Eye (tissue), 1 donor: Measurements from ENCODE around the gene OSCP1.

ENCODE experiments used
- DNase-seq: peaks from one replicate; pipeline ENCODE4 v3.0.0-alpha.2; 2015

OSCP1 gene

GRCh38 chr1:36443297-36443696, 7.0 kb downstream of the OSCP1 start:
- no peak for DNase-seq

DNA sequence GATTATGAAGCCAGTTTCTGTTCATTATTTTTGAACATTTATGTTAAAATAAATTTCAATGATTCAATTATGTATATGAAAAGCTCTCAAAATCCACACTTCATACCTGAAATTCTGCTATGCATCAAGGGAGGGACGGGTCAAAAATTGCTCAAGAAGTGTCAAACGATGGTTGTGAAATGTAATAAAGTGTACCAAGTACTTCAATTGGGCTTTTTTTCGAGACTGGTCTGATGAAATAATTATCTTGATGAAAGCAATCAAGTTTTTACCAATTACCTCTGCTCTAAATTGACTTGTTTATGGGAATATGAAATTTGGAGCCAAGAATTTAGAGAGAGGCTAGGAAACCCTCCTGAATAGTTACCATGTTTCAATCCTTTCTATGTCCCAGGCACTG, 7.9 kb downstream of the OSCP1 start:
- DNase-seq: no peak

DNA sequence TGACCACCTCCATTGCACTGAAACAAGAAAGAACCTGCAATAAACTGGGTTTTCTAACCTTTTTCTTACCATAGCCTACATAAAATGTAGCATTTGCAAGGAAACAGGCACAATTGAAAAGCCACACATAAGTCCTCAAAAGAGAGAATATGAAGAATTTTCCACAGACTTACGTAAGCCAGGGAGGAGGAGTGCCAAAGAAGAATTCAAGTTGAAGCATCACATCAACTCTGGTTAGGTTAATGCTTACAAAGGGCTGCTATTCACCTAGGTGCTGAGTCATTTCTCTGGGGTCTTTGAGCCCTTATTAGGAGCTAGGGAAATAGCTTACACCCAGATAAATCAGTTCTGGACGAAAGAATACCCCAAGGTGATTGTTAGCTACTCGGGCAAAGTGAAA, 9.6 kb downstream of the OSCP1 start:
- DNase-seq: peak; percentile 19

DNA sequence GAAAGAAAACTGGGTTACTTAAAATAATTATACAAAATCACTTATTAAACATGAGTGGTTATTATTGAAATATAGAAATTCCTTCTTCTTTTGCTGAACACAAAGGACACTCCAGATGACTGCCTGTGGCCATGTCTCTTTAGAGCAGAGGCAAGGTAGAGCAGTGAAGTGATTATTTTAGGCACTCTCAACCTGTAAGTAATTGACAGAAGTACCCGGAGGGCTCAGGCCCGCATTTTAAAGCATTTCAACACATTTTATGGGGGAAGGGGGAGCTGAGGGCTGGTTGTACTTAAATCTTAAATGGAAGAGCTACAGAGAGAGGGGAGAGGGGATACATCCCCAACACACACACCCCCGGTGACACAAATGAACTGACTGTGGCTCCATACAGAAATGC, 10.2 kb downstream of the OSCP1 start:
- no peak for DNase-seq

DNA sequence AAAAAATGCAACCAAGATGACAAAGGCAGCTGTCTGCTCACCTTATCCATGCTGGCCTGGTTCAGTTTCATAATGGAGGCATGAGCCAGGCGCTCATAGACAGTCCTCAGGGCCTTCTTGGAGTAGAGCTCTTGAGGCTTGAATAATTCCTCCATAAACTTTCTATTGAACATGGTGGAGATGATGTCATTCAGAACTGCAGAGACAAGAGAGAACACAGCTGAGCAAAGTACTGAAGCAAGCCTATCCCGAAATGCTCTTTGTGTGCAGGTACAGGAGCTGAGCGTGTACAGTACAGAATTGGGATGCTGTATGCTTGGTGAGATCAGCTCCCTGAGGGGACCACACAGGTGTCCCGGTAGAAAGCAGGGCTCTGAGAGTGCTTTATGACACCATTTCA, 11.5 kb downstream of the OSCP1 start:
- DNase-seq: no peak

GRCh38 chr1:36436821-36437220, 13.4 kb downstream of the OSCP1 start:
- DNase-seq: no peak

- DNase-seq: no peak
Measured at GRCh38 chr1:36433102-36433501, 17.1 kb downstream of the OSCP1 start.

DNA sequence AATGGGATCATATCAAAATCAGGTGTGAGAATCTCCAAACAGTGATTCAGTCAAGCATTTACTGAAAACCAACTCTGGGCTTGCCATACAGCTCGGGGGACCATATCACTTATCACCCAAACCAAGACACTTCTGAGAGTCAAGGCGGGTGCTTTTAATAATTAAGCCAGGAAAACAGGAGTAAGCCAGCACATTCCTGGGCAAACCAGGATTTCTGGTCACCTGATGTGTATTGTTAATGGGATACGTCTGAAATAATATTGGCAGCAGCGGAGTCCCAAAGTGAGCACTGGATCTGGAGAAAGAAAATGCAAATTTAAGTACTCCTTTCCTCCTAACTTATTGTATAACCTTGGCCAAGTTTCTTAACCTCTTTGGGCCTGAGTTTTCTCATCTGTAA, 17.6 kb downstream of the OSCP1 start:
- DNase-seq: no peak

- DNase-seq: no peak
Measured at GRCh38 chr1:36425791-36426190, 24.5 kb downstream of the OSCP1 start.

DNA sequence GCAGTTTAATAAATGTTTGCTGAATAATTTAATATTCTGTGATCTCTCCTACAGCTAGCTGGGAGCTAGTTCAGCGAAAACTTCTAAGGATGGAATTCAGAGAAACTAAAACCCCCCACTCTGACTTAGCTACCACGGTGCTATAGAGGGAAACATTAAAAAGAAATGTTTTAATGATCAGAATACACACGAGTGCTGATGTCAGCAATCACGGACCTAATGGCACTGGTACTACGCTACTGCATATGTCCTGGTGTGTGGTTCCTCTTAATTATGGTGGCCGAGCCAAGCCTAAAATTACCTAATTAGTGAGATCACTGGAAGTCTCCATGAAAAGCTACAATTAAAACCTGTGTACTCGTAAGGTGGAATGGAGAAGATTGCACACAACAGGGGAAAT, 28.6 kb downstream of the OSCP1 start:
- DNase-seq: no peak

- peak; percentile 93 for DNase-seq
Measured at GRCh38 chr1:36420836-36421317, 29.4 kb downstream of the OSCP1 start.

GRCh38 chr1:36420409-36420808, 29.8 kb downstream of the OSCP1 start:
- no peak for DNase-seq

DNA sequence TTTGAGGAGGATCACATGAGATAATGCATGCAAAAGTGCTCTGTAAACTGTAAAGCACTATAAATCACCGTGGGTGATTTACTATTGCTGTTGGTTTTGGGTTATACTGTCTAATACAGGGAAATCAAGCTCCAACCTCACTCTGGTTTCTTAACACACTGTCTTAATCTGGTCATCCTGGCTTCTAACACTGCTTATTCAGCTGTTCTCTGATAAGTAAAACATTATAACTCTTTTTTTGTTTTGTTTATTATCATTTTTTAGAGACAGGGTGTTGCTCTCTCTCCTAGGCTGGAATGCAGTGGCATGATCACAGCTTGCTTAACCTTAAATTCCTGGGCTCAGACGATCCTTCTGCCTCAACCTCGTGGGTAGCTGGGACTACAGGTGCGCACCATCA, 30.7 kb downstream of the OSCP1 start:
- DNase-seq: no peak

DNA sequence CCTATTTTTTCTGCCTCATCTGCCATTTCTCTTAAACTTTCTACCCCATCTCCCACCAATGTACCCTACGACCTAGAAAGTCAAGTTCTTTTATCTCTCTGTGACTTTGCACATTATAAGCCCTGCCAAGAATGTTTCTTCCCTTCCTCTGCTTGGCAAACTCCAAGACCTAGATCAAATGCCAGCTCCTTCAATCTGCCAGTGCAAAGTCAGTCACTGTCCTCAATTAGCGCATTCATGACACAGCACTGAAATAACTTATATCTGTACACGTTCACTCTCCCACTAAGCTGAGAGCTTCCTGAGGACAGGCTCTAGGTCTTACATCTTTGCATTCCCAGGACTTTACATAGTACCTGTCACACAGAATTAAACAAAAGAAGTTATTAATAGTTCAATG, 31.1 kb downstream of the OSCP1 start:
- no peak for DNase-seq

GRCh38 chr1:36417931-36418330, 32.3 kb downstream of the OSCP1 start:
- DNase-seq: no peak

DNA sequence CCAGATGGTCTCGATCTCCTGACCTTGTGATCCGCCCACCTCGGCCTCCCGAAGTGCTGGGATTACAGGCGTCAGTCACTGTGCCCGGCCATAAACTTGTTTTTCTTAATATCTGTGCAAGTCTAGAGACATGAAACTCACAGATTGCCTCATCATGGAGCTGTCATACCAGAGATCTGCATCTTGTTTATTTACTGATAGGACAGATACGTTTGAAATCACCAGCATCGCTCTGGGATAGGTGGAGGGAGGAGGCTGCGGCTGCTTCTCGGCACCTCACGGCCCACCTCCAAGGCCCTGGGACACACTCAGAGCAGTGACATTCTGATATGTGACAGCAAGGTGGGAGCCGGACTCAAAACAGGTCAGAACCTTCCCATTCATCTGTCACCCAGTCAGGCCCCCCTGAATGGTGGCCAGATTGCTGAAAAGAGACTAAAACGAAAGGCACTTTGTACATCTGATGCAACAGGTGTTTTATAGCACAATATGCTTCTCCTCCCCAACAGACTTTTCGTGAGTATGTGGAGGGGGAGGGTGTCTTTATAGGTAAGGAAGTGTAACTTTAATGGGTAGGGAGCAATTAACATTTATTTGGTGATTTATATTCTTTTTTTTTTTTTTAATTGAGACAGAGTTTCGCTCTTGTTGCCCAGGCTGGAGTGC, 34.5 kb downstream of the OSCP1 start:
- no peak for DNase-seq

GRCh38 chr1:36414384-36414783, 35.9 kb downstream of the OSCP1 start:
- no peak for DNase-seq

DNA sequence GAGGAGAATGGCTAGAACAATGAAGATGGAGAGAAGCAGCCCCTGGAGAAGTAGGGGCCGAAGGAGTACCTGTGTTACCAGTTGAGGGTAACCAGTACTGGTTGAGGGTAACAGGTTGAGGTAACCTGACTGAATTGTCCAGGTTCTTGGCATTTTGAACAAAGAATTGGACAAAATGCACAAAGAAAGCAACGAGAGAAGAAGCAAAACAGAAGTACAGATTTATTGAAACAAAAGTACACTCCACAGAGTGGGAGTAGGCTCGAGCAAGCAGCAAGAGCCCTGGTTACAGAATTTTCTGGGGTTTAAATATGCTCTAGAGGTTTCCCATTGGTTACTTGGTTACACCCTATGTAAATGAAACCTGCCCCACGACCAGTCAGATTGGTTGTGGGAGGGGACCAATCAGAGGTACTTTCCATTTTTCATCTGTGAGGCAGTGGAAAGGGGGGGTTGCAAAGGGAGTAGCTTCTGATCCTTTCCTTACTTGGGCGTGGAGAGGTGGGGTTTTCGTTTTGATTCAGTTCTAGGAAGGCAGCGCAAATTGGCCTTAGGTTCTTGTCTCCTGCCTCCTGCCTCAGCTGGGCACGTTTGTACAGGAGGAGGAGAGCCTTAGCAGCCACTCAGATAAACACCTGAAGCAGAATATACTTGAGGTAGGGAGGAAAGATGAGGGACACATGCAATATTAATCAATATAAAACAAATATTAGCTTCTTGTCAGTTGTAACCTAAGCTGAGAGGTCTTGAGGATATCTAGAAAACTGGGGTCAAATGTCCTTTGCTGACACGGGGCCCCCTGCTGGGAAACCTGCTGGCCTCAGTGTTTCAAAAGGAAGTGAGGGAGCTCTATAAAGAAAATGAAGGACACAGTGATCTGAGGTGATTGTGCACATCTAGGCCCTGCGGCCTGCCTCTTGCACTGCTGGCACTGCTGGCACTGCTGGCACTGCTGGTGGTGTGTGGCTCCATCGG, 38.3 kb downstream of the OSCP1 start:
- DNase-seq: peak; percentile 7

DNA sequence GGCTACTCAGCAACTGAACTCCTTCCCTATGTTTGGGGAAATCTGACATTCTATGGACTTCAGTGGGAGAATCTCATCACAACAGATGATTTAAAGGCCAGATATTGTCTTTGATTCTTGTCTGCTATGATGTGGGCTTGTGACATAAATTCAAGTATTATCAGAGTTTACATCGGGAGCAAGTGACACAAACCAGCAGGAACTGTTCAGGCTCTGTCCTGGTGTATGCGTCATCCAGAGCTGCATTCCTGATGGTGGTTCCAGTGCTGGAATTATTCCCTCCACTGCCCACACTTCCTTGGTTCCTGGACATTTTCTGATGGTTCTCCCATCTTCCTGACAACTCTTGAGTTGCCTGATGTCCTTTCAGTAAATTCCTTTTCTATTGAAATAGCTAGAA, 41.8 kb downstream of the OSCP1 start:
- DNase-seq: no peak

GRCh38 chr1:36406440-36406839, 43.8 kb downstream of the OSCP1 start:
- DNase-seq: no peak

GRCh38 chr1:36402504-36402890, 47.8 kb downstream of the OSCP1 start:
- DNase-seq: no peak

DNA sequence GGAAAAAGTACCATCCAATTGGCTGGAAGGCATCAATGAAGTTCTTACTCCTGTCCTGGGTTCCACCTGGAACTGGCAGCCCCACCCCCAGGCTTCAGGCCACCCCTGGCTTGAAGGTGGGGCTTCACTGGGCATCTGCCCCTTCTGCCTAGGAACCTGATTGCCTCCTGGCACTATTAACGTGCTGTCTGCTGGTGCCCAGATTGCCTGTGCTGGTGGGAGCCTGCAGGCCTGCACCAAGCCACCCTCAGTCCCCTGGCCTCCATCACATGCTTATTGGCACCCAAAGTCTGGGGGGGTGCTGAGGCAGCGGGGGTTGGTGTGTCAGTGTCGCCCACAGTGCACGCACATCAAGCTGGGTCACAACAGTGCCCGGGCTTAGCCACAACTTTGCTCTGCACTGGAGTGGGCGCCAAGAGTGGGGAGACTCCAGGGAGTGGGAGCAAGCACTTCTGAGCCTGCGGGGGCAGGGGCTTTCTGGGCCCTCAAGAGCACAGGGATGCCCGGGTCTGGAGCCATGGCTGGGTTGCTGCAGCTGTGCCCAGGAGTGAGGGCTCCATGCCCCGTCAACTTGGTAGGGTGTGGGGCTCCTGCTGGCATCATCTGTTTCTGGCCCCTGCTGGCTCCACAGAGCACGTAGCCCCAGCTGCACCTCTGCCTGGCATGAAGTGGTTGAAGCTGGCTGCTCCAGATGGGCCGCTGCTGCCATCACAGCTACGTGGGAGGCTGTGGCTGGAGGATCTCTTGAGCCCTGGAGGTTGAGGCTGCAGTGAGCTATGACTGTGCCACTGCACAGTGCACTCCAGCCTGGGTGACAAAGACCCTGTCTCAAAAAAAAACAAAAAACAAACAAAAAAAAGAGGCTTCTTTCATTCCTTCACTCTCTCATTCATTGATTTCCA, 48.4 kb downstream of the OSCP1 start:
- no peak for DNase-seq
